Measurements from ENCODE around the gene FILIP1. TPM values are rescaled to one million over a fixed set of nuclear protein-coding genes. Genes with fewer than 3 reads are reported as not detected.
A peak's percentile ranks its signal among the peaks of the same experiment; 100 is the strongest.

Gene FILIP1
- total and polyA plus RNA-seq, 2 of the 8 experiments (the other 6 are each of a cell fraction or from before 2014, with no cell fraction given), result 2.4 to 5.7 TPM

GRCh38 chr6:75350156-75350555 is 143.4 kb downstream of the FILIP1 start:
- FAIRE-seq (no peak), DNase-seq (ENCODE audit: low read depth in 1 of 2, low spot score in 2 of 2) (no peak)
- Histone ChIP-seq H4K8ac (ENCODE audit: extremely low read depth, insufficient read depth, low read length) (no peak overlapping the region), H2BK20ac (ENCODE audit: low read length) (no peak overlapping the region), H3K9ac (replicated peaks in 1 of 4; ENCODE audit: extremely low read depth in 1 of 4, low read depth in 3 of 4, low read length in 3 of 4) (peak overlapping the region in 3 of 4 experiments; percentile 39 to 65 (median 41); a peak in 3 of 7 replicates), H3K4me1 (replicated peaks in 1 of 4; ENCODE audit: control insufficient read depth in 3 of 4, insufficient read depth in 4 of 4, low read length in 3 of 4) (peaks cover 0 to 6% (median 4%) of the 10 kb centered on the region in 4 experiments; a peak in 4 of 7 replicates), H2BK120ac (replicated peaks; ENCODE audit: low read depth, low read length) (no peak overlapping the region), H3K56ac (replicated peaks; ENCODE audit: insufficient read length, low read depth, low read length) (no peak overlapping the region), H2BK15ac (ENCODE audit: low read length) (no peak overlapping the region), H4K91ac (replicated peaks; ENCODE audit: insufficient read length, low read length) (no peak overlapping the region), H2BK5ac (ENCODE audit: low read depth, low read length) (no peak overlapping the region), H3K36me3 (ENCODE audit: control insufficient read depth in 2 of 4, insufficient read depth in 4 of 4, low read length in 3 of 4) (no peaks in the 10 kb centered on the region), H2AFZ (ENCODE audit: low read length) (0 out of 2 replicates have a peak overlapping the region, but pooled peaks have one; percentile 71), H3K23me2 (ENCODE audit: low read depth, low read length) (peaks cover 6% of the 10 kb centered on the region; the same call in 1 of the 2 replicates), H3K4me3 (ENCODE audit: extremely low read depth in 1 of 4, insufficient read depth in 2 of 4, low read depth in 3 of 4, low read length in 4 of 4) (peak overlapping the region; percentile 57 to 67 (median 65)), H2BK12ac (ENCODE audit: low read depth, low read length) (peak overlapping the region; percentile 3; the same call in 1 of the 2 replicates), H3K79me1 (ENCODE audit: low read depth, low read length) (no peaks in the 10 kb centered on the region), H3K79me2 (ENCODE audit: control insufficient read depth in 1 of 2, insufficient read depth in 2 of 2, low read length in 2 of 2) (no peaks in the 10 kb centered on the region), H2AK5ac (ENCODE audit: low read depth, low read length) (no peak overlapping the region), H3K4ac (replicated peaks; ENCODE audit: insufficient read length, low read depth, low read length) (no peak overlapping the region), H3K23ac (ENCODE audit: insufficient read length) (no peak overlapping the region), H3K27ac (ENCODE audit: low read depth, low read length) (no peak overlapping the region), H3K9me3 (ENCODE audit: insufficient read depth in 2 of 2, low read depth in 1 of 2, low read length in 1 of 2) (no peaks in the 10 kb centered on the region), H3K27me3 (replicated peaks in 1 of 4; ENCODE audit: control insufficient read depth in 3 of 4, extremely low read depth in 1 of 4, insufficient read depth in 3 of 4, low read length in 3 of 4) (no peaks in the 10 kb centered on the region), H3K14ac (ENCODE audit: insufficient read length) (no peak overlapping the region), H4K20me1 (replicated peaks in 1 of 2; ENCODE audit: control insufficient read depth in 1 of 2, insufficient read depth in 2 of 2, low read length in 2 of 2) (no peaks in the 10 kb centered on the region), H4K5ac (ENCODE audit: insufficient read length, low read depth, low read length) (peak overlapping the region; percentile 51), H3K4me2 (ENCODE audit: insufficient read depth in 1 of 2, low read depth in 2 of 2, low read length in 2 of 2) (peak overlapping the region; percentile 84 to 96), H3K18ac (ENCODE audit: extremely low read depth, low read length) (no peak overlapping the region; the same call in 1 of the 2 replicates)
- POLR2A ChIA-PET (ENCODE audit: partially characterized antibody), result interaction anchor here (0.7 to 1.5 kb wide), 5 partner anchors 15 to 26 kb away, joined by 3 to 12 read pairs (median 4); no protein-coding TSS in a partner anchor
- CTCF ChIA-PET (ENCODE audit: partially characterized antibody), result interaction anchor here (1.3 to 1.6 kb wide), 3 partner anchors 24 to 84 kb away, joined by 3 to 4 read pairs (median 3); no protein-coding TSS in a partner anchor
- 37% methylated on average over 3 of the region's 3 CpGs; no CpG with 5 or more reads in 1 of the 2 experiments for WGBS, 2 experiments (ENCODE audit: extremely low coverage in 1 of 2, insufficient coverage in 1 of 2, insufficient read length in 1 of 2, insufficient replicate concordance in 2 of 2, low coverage in 1 of 2, low lambda C conversion rate in 2 of 2, missing lambda C conversion rate in 1 of 2)
- no peak for TF ChIP-seq TAF1 (IDR thresholded peaks at IDR 0.05; ENCODE audit: low read depth, low read length)
- TF ChIP-seq CBX5 (IDR thresholded peaks at IDR 0.05; ENCODE audit: low read depth, low read length), result no peak
- no peak for TF ChIP-seq JUND (IDR thresholded peaks at IDR 0.05; ENCODE audit: low read length)
- TF ChIP-seq RXRA (IDR thresholded peaks at IDR 0.05; ENCODE audit: insufficient read depth, low read depth, low read length), result no peak
- TF ChIP-seq GABPA (IDR thresholded peaks at IDR 0.05; ENCODE audit: borderline replicate concordance, insufficient read depth, low read length), result no peak
- no peak for TF ChIP-seq BRCA1 (IDR thresholded peaks at IDR 0.05; ENCODE audit: low read depth, low read length)
- TF ChIP-seq SRF (IDR thresholded peaks at IDR 0.05; ENCODE audit: low read depth, low read length), result no peak
- no peak for TF ChIP-seq SAP30 (IDR thresholded peaks at IDR 0.05; ENCODE audit: insufficient read depth, insufficient replicate concordance, low read length)
- TF ChIP-seq EGR1 (IDR thresholded peaks at IDR 0.05; ENCODE audit: borderline replicate concordance, low read depth, low read length), result no peak
- TF ChIP-seq KDM1A (IDR thresholded peaks at IDR 0.05; ENCODE audit: borderline replicate concordance, low read length), result no peak
- TF ChIP-seq RBBP5 (IDR thresholded peaks at IDR 0.05; ENCODE audit: borderline replicate concordance, low read depth, low read length), result no peak

Data from H1 (cell line).